DOHH2 (cell line): ENCODE data around the gene WHAMM.

Experiments used
- H3F3A ChIP-seq: fragments of 200-600 bp; sonication (generic), shearing (Covaris generic); 2 replicates; pipeline ENCODE4 v1.6.0; 2016; ENCODE audit warnings: antibody characterized with exemption, mild to moderate bottlenecking; ENCODE audit not compliant: control insufficient read depth, insufficient read depth
- H3K27ac ChIP-seq: fragments of 200-600 bp; sonication (generic); 2 replicates; pipeline ENCODE4 v1.5.1; 2014; ENCODE audit warnings: low read depth, mild to moderate bottlenecking, low read length, moderate library complexity
- H3K27me3 ChIP-seq: fragments of 200-600 bp; sonication (generic); 2 replicates; pipeline ENCODE4 v1.6.1; 2014; ENCODE audit warnings: mild to moderate bottlenecking, low read length, mixed read lengths; ENCODE audit not compliant: control insufficient read depth
- H3K36me3 ChIP-seq: fragments of 200-600 bp; sonication (generic); 2 replicates; pipeline ENCODE4 v1.6.1; 2014; ENCODE audit warnings: mild to moderate bottlenecking, low read length, moderate library complexity, mixed read lengths; ENCODE audit not compliant: control insufficient read depth
- H3K4me1 ChIP-seq: fragments of 200-600 bp; sonication (generic); 2 replicates; pipeline ENCODE4 v1.6.1; 2014; ENCODE audit warnings: mild to moderate bottlenecking, low read length, mixed read lengths; ENCODE audit not compliant: control insufficient read depth
- H3K4me2 ChIP-seq: fragments of 200-600 bp; sonication (generic); 2 replicates; pipeline ENCODE4 v1.6.0; 2014; ENCODE audit warnings: mild to moderate bottlenecking, low read length, moderate library complexity
- H3K4me3 ChIP-seq: fragments of 200-600 bp; sonication (generic); 2 replicates; pipeline ENCODE4 v1.5.1; 2014; ENCODE audit warnings: mild to moderate bottlenecking, low read length, mixed read lengths
- H3K79me2 ChIP-seq: fragments of 200-600 bp; sonication (generic); 2 replicates; pipeline ENCODE4 v1.6.1; 2014; ENCODE audit warnings: mild to moderate bottlenecking, low read length, mixed read lengths; ENCODE audit not compliant: control insufficient read depth
- H3K9me2 ChIP-seq: fragments of 200-600 bp; sonication (generic); replicated peaks from 2 replicates; pipeline ENCODE4 v1.6.1; 2014; ENCODE audit warnings: mild to moderate bottlenecking, low read length, mixed read lengths; ENCODE audit not compliant: control insufficient read depth
- H3K9me3 ChIP-seq: fragments of 200-600 bp; sonication (generic); 2 replicates; pipeline ENCODE4 v1.6.1; 2014; ENCODE audit warnings: antibody characterized with exemption, low read length, mixed read lengths; ENCODE audit not compliant: control insufficient read depth, insufficient read depth
- H4K20me1 ChIP-seq: fragments of 200-600 bp; sonication (generic); 2 replicates; pipeline ENCODE4 v1.6.0; 2014; ENCODE audit warnings: low read depth, mild to moderate bottlenecking, antibody characterized with exemption, low read length, moderate library complexity; ENCODE audit not compliant: control insufficient read depth, insufficient read depth
- CTCF ChIP-seq: fragments of 200-600 bp; sonication (generic); IDR thresholded peaks from one replicate; pipeline ENCODE4 v1.5.1; 2014; ENCODE audit warnings: antibody characterized with exemption, mild to moderate bottlenecking, low read depth, low read length; ENCODE audit not compliant: poor library complexity, severe bottlenecking
- EZH2phosphoT487 ChIP-seq: fragments of 200-600 bp; sonication (generic); IDR thresholded peaks from 2 replicates; pipeline ENCODE4 v1.6.1; 2017; ENCODE audit warnings: borderline replicate concordance, mild to moderate bottlenecking, antibody characterized with exemption, low read length, moderate library complexity, mixed read lengths

The WHAMM gene

GRCh38 chr15:82823049-82823448 lies 13.6 kb downstream of the WHAMM start:
- Histone ChIP-seq H3K4me1 (no peaks in the 10 kb centered on the region), H3K27me3 (no peaks in the 10 kb centered on the region), H3K4me2 (no peak overlapping the region), H3F3A (no peaks in the 10 kb centered on the region), H3K9me3 (no peaks in the 10 kb centered on the region), H3K9me2 (no peaks in the 10 kb centered on the region), H3K36me3 (peaks cover 68% of the 10 kb centered on the region), H3K79me2 (no peaks in the 10 kb centered on the region), H4K20me1 (no peaks in the 10 kb centered on the region), H3K27ac (no peak overlapping the region), H3K4me3 (no peak overlapping the region)
- no peak for TF ChIP-seq EZH2phosphoT487
- TF ChIP-seq CTCF, result no peak

- no peak overlapping the region for H3K4me3 ChIP-seq
- H3F3A ChIP-seq, result no peaks in the 10 kb centered on the region
- H3K27ac ChIP-seq, result no peak overlapping the region
- no peaks in the 10 kb centered on the region for H3K4me1 ChIP-seq
- no peaks in the 10 kb centered on the region for H4K20me1 ChIP-seq
- no peaks in the 10 kb centered on the region for H3K9me3 ChIP-seq
- H3K4me2 ChIP-seq, result no peak overlapping the region
- TF ChIP-seq EZH2phosphoT487 (no peak), CTCF (no peak)
- no peaks in the 10 kb centered on the region for H3K79me2 ChIP-seq
- no peaks in the 10 kb centered on the region for H3K9me2 ChIP-seq
- no peaks in the 10 kb centered on the region for H3K27me3 ChIP-seq
- peaks cover 88% of the 10 kb centered on the region for H3K36me3 ChIP-seq
Observed at GRCh38 chr15:82828075-82828474, 18.6 kb downstream of the WHAMM start.

GRCh38 chr15:82829234-82829633 lies 19.8 kb downstream of the WHAMM start:
- Histone ChIP-seq H3K9me2 (no peaks in the 10 kb centered on the region), H4K20me1 (no peaks in the 10 kb centered on the region), H3K27ac (no peak overlapping the region), H3K79me2 (no peaks in the 10 kb centered on the region), H3K4me1 (no peaks in the 10 kb centered on the region), H3K4me2 (no peak overlapping the region), H3F3A (no peaks in the 10 kb centered on the region), H3K4me3 (no peak overlapping the region), H3K9me3 (no peaks in the 10 kb centered on the region), H3K36me3 (peaks cover 89% of the 10 kb centered on the region), H3K27me3 (no peaks in the 10 kb centered on the region)
- no peak for TF ChIP-seq EZH2phosphoT487
- TF ChIP-seq CTCF, result no peak
